ENCODE measurements around the gene SNAI3.

The SNAI3 gene

GRCh38 chr16:88631384-88631783 is 54.9 kb downstream of the SNAI3 start:
- Histone ChIP-seq H3K9ac (ENCODE audit: low read length) (no peak overlapping the region), H2AFZ (ENCODE audit: low read depth, low read length) (no peak overlapping the region), H3K27me3 (ENCODE audit: low read depth, low read length) (peaks cover 20% of the 10 kb centered on the region), H3K79me2 (ENCODE audit: low read length) (no peaks in the 10 kb centered on the region), H3K4me3 (ENCODE audit: low read length) (no peak overlapping the region), H3K36me3 (replicated peaks; ENCODE audit: low read depth, low read length) (peaks cover 19% of the 10 kb centered on the region), H4K20me1 (ENCODE audit: insufficient read depth, low read length) (peaks cover 3% of the 10 kb centered on the region; the same call in 1 of the 2 replicates), H3K4me1 (ENCODE audit: low read length) (peaks cover 25% of the 10 kb centered on the region), H3K27ac (ENCODE audit: low read length) (no peak overlapping the region), H3K9me3 (ENCODE audit: insufficient read depth, low read length) (no peaks in the 10 kb centered on the region), H3K4me2 (ENCODE audit: low read length) (no peak overlapping the region)
- TF ChIP-seq CTCF (IDR thresholded peaks at IDR 0.05; ENCODE audit: low read depth, low read length) (no peak), EZH2phosphoT487 (IDR thresholded peaks at IDR 0.05; ENCODE audit: low read depth) (no peak)

GRCh38 chr16:88630941-88631340 is 55.4 kb downstream of the SNAI3 start:
- H3K27me3 ChIP-seq (ENCODE audit: low read depth, low read length), result peaks cover 16% of the 10 kb centered on the region
- H3K9me3 ChIP-seq (ENCODE audit: insufficient read depth, low read length), result no peaks in the 10 kb centered on the region
- H3K36me3 ChIP-seq (replicated peaks; ENCODE audit: low read depth, low read length), result peaks cover 19% of the 10 kb centered on the region

GRCh38 chr16:88630433-88630832 is 55.9 kb downstream of the SNAI3 start:
- TF ChIP-seq CTCF (IDR thresholded peaks at IDR 0.05; ENCODE audit: low read depth, low read length) (no peak), EZH2phosphoT487 (IDR thresholded peaks at IDR 0.05; ENCODE audit: low read depth) (no peak)
- peaks cover 19% of the 10 kb centered on the region for H3K36me3 ChIP-seq (replicated peaks; ENCODE audit: low read depth, low read length)
- H3K79me2 ChIP-seq (ENCODE audit: low read length), result no peaks in the 10 kb centered on the region
- no peak overlapping the region for H2AFZ ChIP-seq (ENCODE audit: low read depth, low read length)
- H3K4me3 ChIP-seq (ENCODE audit: low read length), result no peak overlapping the region
- peaks cover 24% of the 10 kb centered on the region for H3K4me1 ChIP-seq (ENCODE audit: low read length)
- no peak overlapping the region for H3K9ac ChIP-seq (ENCODE audit: low read length)
- no peaks in the 10 kb centered on the region for H4K20me1 ChIP-seq (ENCODE audit: insufficient read depth, low read length)
- H3K27ac ChIP-seq (ENCODE audit: low read length), result no peak overlapping the region
- peaks cover 11% of the 10 kb centered on the region for H3K27me3 ChIP-seq (ENCODE audit: low read depth, low read length)
- no peak overlapping the region for H3K4me2 ChIP-seq (ENCODE audit: low read length)
- no peaks in the 10 kb centered on the region for H3K9me3 ChIP-seq (ENCODE audit: insufficient read depth, low read length)

More at GRCh38 chr16:88630941-88631340, 55.4 kb downstream of the SNAI3 start:
- no peaks in the 10 kb centered on the region for H4K20me1 ChIP-seq (ENCODE audit: insufficient read depth, low read length)
- H3K4me3 ChIP-seq (ENCODE audit: low read length), result no peak overlapping the region
- no peak overlapping the region for H2AFZ ChIP-seq (ENCODE audit: low read depth, low read length)
- H3K4me2 ChIP-seq (ENCODE audit: low read length), result no peak overlapping the region
- TF ChIP-seq CTCF (IDR thresholded peaks at IDR 0.05; ENCODE audit: low read depth, low read length) (no peak), EZH2phosphoT487 (IDR thresholded peaks at IDR 0.05; ENCODE audit: low read depth) (no peak)
- H3K4me1 ChIP-seq (ENCODE audit: low read length), result peaks cover 25% of the 10 kb centered on the region
- H3K79me2 ChIP-seq (ENCODE audit: low read length), result no peaks in the 10 kb centered on the region
- no peak overlapping the region for H3K9ac ChIP-seq (ENCODE audit: low read length)
- no peak overlapping the region for H3K27ac ChIP-seq (ENCODE audit: low read length)

- H3K9me3 ChIP-seq (ENCODE audit: insufficient read depth, low read length), result no peaks in the 10 kb centered on the region
- no peaks in the 10 kb centered on the region for H3K79me2 ChIP-seq (ENCODE audit: low read length)
- no peak overlapping the region for H3K4me3 ChIP-seq (ENCODE audit: low read length)
- H3K27me3 ChIP-seq (ENCODE audit: low read depth, low read length), result peaks cover 5% of the 10 kb centered on the region
- H4K20me1 ChIP-seq (ENCODE audit: insufficient read depth, low read length), result no peaks in the 10 kb centered on the region; the same call in 1 of the 2 replicates
- peaks cover 18% of the 10 kb centered on the region for H3K4me1 ChIP-seq (ENCODE audit: low read length)
- no peak overlapping the region for H3K4me2 ChIP-seq (ENCODE audit: low read length)
- H3K27ac ChIP-seq (ENCODE audit: low read length), result no peak overlapping the region
- H2AFZ ChIP-seq (ENCODE audit: low read depth, low read length), result no peak overlapping the region
- no peak overlapping the region for H3K9ac ChIP-seq (ENCODE audit: low read length)
- TF ChIP-seq EZH2phosphoT487 (IDR thresholded peaks at IDR 0.05; ENCODE audit: low read depth), result no peak
- TF ChIP-seq CTCF (IDR thresholded peaks at IDR 0.05; ENCODE audit: low read depth, low read length), result no peak
- peaks cover 19% of the 10 kb centered on the region for H3K36me3 ChIP-seq (replicated peaks; ENCODE audit: low read depth, low read length)
These were observed 56.5 kb downstream of the SNAI3 start for GRCh38 chr16:88629835-88630234.

All from OCI-LY3 (cell line).